Subcutaneous adipose tissue (tissue), 4 donors: ENCODE results near the gene HOXD9. TPM values are rescaled to one million over a fixed set of nuclear protein-coding genes. Genes with fewer than 3 reads are reported as not detected.

ENCODE experiments used
- small RNA-seq: library from RNA; depleted of rRNA; stranded (forward); fragments of <200 nt; gene quantifications from one replicate; pipeline ENCODE3, GENCODE V24; 2016
- total RNA-seq, 4 donors: library from RNA; depleted of rRNA; stranded (reverse); fragments of >200 nt; gene quantifications; one replicate each; pipeline ENCODE4 v1.1.0, GENCODE V29; 2016
- TF ChIP-seq, protein P1 (sequence below): fragments of 450-650 bp; IDR thresholded peaks from one replicate; pipeline ENCODE4 v1.5.1; 2016; ENCODE audit warnings: low read depth, mild to moderate bottlenecking, control low read depth, antibody characterized with exemption, moderate library complexity

HOXD9 gene
- total RNA-seq, 4 donors from 2014 or later: 1.9 to 6.4 (median 3.7) TPM

DNA sequence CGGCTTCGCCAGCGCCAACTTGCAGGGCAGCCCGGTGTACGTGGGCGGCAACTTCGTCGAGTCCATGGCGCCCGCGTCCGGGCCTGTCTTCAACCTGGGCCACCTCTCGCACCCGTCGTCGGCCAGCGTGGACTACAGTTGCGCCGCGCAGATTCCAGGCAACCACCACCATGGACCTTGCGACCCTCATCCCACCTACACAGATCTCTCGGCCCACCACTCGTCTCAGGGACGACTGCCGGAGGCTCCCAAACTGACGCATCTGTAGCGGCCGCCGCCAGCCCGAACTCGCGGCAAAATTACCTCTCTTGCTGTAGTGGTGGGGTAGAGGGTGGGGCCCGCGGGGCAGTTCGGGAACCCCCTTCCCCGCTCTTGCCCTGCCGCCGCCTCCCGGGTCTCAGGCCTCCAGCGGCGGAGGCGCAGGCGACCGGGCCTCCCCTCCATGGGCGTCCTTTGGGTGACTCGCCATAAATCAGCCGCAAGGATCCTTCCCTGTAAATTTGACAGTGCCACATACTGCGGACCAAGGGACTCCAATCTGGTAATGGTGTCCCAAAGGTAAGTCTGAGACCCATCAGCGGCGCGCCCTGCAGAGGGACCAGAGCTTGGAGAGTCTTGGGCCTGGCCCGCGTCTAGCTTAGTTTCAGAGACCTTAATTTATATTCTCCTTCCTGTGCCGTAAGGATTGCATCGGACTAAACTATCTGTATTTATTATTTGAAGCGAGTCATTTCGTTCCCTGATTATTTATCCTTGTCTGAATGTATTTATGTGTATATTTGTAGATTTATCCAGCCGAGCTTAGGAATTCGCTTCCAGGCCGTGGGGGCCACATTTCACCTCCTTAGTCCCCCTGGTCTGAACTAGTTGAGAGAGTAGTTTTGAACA is 49.7 kb downstream of the HOXD9 start:
- TF ChIP-seq, protein P1, sequence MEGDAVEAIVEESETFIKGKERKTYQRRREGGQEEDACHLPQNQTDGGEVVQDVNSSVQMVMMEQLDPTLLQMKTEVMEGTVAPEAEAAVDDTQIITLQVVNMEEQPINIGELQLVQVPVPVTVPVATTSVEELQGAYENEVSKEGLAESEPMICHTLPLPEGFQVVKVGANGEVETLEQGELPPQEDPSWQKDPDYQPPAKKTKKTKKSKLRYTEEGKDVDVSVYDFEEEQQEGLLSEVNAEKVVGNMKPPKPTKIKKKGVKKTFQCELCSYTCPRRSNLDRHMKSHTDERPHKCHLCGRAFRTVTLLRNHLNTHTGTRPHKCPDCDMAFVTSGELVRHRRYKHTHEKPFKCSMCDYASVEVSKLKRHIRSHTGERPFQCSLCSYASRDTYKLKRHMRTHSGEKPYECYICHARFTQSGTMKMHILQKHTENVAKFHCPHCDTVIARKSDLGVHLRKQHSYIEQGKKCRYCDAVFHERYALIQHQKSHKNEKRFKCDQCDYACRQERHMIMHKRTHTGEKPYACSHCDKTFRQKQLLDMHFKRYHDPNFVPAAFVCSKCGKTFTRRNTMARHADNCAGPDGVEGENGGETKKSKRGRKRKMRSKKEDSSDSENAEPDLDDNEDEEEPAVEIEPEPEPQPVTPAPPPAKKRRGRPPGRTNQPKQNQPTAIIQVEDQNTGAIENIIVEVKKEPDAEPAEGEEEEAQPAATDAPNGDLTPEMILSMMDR: no peak

DNA sequence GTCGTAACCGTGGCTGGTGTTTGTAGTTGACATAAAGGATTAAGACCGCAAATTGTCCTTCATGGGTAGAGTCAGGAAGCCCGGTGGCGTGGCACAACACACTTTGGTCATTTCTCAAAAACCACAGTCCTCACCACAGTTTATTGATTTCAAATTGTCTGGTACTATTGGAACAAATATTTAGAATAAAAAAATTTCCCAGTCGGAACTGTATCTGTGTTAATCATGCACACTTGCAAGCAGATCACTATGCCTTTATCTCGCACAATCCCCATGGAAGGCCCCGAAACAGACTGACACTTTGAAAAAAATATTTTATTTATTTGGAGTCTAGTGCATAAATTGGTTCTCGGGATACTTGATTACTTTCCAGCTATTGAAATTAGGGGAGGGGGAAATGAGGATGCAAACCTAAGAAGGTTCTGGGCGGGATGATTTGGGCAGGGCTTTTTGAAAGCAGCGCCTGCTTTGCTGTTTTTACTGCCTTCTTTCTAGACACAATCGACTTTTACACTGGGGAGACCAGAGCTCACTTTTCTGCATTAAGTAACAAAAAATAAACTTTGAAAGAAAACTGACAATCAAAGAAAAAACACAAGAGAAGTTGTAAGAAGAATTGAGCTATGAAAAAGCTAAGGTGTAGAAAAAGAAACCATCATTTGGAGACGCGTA is 50.5 kb downstream of the HOXD9 start:
- TF ChIP-seq, protein P1: no peak

DNA sequence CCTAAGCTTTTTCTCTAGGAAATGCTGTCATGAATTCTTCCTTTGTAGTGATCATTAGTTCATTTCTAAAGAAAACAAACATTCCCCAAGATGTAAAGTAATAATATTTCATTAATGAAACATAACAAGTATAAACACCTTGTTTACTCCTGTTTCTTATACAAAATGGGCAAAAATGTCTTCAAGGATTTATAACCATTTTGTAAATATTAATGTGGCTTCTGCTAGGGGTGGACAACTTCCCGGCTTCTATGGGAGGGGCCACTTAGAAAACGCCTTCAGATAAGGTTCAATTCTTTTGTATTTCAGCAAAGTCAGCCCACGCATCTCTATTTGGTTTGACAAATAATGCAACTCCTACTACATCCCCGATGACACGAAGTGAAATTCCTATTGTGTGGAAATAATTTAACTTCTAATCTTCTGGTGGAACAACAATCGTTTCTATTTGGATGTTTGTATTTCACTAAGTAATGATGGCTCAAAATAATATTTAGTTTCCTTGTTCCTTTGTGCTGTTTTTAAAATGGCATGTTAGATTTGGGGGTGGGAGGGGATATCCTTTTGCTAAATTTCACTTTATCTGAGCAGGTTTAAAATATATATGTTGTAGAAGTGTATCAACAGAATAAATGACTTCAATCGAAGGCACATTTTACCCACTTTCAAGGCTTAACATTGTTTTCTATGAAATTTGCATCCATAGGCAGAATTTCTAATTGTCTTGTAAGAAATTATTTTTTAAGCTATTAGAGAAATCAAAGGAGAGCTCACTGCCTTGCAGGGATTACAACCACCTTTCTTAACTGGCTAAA is 51.3 kb downstream of the HOXD9 start:
- TF ChIP-seq, protein P1: no peak

DNA sequence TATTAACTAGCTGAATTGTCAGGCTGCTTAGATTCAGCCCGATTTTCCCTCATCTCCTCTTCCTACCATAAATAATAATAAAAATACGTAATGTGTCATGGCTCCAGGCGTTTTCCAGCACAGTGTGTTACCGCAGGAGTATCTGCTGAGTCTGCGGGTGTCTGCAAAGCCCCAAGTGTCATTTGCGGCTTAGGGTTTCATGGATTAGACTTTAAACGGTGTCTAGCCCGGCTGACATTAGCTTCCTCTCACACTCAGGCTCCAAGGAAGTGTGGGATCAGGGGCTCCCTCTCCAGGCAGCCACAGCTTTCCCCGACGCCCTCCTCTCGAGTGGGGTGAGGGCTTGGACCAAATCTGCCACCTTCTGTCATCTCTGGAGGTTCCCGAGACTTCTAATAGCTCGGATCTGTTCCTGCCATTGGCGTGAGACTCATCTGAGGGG is 51.9 kb downstream of the HOXD9 start:
- TF ChIP-seq, protein P1: no peak

Small RNA genes lying within 50 kb of the gene (small RNA-seq; reads per million reads assigned to genes)
- gene MIR10B: 84,672 reads per million, percentile 100 among the genes with 10 or more reads in this experiment

Other genes starting within 250 kb of the HOXD9 start
- 10 to 100 TPM; 35.0 to 60.8 (median 38.3) TPM for gene LNPK, start 120.5 kb upstream of the HOXD9 start, total RNA-seq
- under 1 TPM in 1 of 4 donors, not detected in 3; 0.16 TPM for gene EVX2, start 38.8 kb upstream of the HOXD9 start, total RNA-seq
- gene HOXD13, start 30.0 kb upstream of the HOXD9 start, total RNA-seq: 1 to 10 TPM in 1 of 4 donors, not detected in 3; 1.1 TPM
- gene HOXD12, start 22.9 kb upstream of the HOXD9 start, total RNA-seq: not detected
- gene HOXD11, start 15.4 kb upstream of the HOXD9 start, total RNA-seq: not detected
- gene HOXD10, start 5.9 kb upstream of the HOXD9 start, total RNA-seq: under 1 TPM in 2 of 4 donors, not detected in 2; 0.17 to 0.66 TPM
- 10 to 100 TPM in 3 of 4 donors, 1 to 10 TPM in 1; 8.0 to 24.5 (median 14.4) TPM for gene HOXD8, start 7.0 kb downstream of the HOXD9 start, total RNA-seq
- gene HOXD4, start 28.8 kb downstream of the HOXD9 start, total RNA-seq: 10 to 100 TPM in 1 of 4 donors, 1 to 10 TPM in 3; 1.5 to 20.7 (median 6.4) TPM
- gene HOXD3, start 34.6 kb downstream of the HOXD9 start, total RNA-seq: 10 to 100 TPM in 1 of 4 donors, 1 to 10 TPM in 3; 1.3 to 23.0 (median 3.6) TPM
- gene HOXD1, start 65.9 kb downstream of the HOXD9 start, total RNA-seq: 1 to 10 TPM in 2 of 4 donors, under 1 TPM in 2; 0.38 to 2.1 (median 1.1) TPM
- 10 to 100 TPM; 18.4 to 24.5 (median 21.4) TPM for gene MTX2, start 146.7 kb downstream of the HOXD9 start, total RNA-seq